HG03108 (cell line): Measurements from ENCODE around the gene P2RX7.
A peak's percentile ranks its signal among the peaks of the same experiment; 100 is the strongest.
"Not testable (repeated sequence)": the region's sequence is repeated elsewhere in the genome, so short reads cannot be mapped to it uniquely, and the experiment has no call there.

Experiments
- ATAC-seq: cut with Tn5 transposase; IDR thresholded peaks from one replicate; pipeline ENCODE4 v1.9.1; 2021; ENCODE audit warnings: moderate library complexity; ENCODE audit not compliant: unreplicated experiment

Gene P2RX7

DNA sequence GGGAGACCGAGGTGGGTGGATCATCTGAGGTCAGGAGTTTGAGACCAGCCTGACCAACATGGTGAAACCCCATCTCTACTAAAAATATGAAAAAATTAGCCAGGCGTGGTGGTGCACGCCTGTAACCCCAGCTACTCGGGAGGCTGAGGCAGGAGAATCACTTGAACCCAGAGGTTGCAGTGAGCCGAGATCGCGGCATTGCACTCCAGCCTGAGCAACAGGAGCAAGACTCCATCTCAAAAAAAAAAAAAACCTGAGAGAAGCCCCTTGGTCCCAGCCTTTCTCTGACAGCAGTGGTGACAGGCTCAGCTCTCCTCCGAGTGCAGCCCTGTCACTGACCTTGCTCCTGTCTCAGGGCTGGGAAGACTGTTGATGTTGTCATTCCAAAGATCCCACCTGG, 94.2 kb downstream of the P2RX7 start:
- ATAC-seq, result not testable (repeated sequence)

DNA sequence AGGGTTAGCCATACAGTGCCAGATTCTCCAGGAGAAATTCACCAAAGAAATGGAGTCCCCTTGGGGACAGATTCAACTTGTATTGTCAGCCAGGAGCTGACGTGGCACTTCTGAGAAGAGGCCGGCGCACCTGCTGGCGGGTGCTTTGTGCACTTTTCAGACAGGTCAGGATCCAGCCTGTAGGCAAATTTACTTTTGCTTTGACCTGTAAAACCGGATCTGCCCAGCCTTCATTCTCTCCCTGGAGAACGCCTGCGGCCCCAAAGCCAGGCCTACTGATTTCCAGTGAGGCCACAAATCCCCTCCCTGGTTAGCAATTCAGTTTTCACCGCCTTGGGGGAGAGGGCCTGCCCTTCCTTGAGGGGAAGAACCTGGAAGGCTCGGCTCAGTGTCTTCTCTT, 94.6 kb downstream of the P2RX7 start:
- peak; percentile 66 for ATAC-seq

DNA sequence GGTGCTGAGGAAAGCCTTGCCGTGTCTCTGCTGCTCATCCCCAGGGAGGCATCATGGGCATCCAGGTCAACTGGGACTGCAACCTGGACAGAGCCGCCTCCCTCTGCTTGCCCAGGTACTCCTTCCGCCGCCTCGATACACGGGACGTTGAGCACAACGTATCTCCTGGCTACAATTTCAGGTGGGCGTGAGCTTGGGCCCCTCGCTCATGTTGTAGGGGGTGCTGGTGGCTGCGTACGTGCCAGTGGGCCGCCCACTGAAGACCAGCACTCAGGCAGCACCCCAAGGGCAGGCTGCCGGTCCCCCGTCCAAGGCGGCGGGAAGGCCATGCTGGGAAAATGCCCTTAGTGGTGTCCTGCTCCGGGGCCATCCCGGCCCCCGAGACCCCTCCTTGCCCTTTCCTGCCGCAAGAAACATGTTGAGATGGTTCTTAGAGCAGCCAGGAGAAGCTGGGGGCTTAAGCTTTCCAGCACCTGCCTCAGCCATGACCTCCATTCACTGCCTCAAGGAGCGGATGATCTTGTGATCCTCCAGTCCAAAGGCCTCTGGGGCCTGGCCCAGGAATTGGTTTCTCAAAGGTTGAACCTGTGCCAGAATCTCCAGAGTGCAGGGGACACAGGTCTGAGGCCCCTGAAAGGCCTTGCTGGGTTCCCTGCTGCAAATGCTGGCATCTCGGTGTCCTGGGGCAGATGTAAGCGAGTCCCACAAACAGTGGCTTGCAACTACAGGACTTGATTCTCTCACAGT, 96.4 kb downstream of the P2RX7 start:
- no peak for ATAC-seq

DNA sequence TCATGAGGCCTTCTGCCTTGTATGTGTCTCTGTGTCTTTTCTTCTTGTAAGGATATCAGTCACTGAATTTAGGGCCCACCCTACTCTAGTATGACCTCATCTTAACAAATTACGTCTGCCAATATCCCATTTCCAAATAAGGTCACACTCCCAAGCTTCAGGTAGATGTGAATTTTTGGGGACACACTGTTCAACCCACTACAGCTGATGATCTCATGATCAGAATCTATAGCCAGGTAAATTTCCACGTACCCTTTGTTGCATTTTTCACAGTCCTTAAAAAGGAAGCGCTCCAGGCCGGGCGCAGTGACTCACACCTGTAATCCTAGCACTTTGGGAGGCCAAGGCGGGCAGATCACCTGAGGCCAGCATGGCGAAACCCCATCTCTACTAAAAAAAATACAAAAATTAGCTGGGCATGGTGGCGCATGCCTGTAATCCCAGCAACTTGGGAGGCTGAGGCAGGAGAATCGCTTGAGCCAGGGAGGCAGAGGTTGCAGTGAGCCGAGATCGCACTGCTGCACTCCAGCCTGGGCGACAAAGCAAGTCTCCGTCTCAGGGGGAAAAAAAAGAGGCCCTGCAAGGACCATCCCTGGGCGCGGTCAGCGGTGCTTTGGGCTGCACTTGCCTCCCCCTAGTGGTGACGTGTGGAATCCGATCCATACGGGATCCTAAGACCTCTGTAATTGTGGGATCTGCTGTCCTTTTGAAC, 97.3 kb downstream of the P2RX7 start:
- not testable (repeated sequence) for ATAC-seq

DNA sequence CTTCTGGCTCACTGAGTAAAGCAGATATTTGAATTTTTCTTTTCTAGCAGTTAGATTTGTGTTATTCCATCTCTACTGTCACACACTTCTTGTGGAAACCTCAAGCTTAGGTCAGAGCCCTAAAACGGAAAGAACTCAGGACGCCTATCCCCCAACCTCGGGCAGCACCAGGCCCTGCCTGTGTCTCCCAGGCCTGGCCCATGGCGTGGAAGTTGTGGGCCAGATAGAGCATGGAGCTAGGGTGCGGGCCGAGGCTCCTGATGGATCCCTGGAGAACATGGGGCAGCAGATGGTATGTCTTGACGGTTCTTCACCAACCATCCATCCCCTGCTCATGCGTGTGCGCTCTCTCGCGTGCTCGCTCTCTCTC, 97.8 kb downstream of the P2RX7 start:
- no peak for ATAC-seq

DNA sequence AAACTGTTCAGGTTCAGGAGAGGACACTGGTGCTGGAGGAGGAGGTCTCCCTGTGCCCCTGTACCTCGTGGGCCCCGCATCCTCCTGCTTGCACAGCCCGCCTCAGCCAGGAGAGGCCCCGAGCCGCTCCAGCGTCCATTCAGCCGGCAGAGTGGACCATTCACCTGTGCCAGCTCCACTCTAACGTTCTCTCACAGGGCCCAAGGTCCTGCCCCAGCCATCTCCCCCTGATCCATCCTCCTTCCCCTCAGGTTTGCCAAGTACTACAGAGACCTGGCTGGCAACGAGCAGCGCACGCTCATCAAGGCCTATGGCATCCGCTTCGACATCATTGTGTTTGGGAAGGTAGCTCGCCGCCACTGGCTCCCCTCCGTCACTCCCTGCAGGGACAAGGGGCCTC, 99.5 kb downstream of the P2RX7 start:
- ATAC-seq, result no peak

DNA sequence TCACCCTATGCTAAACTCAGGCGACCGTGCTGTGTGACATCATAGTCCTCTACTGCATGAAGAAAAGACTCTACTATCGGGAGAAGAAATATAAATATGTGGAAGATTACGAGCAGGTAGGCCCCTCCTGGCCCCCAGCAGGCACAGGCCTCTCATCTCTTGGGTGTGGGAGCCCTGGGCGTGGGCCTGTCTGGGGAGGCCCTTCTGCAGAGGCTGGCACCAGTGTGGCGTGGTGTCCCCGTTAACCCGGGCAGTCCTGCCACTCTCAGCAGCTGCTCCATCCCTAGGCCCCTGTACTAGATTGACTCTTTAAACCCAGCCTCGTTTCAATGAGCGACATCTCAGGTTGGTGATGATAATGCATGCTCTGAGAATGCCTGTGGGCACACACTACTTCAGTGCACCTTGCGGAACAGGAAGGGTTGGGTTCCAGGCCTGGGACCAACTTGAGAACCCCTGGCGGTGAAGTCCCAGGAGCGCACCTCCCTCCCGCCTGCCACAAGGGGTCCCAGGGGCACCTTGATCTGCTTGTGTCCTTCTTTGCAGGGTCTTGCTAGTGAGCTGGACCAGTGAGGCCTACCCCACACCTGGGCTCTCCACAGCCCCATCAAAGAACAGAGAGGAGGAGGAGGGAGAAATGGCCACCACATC, 100.4 kb downstream of the P2RX7 start:
- ATAC-seq, result no peak

DNA sequence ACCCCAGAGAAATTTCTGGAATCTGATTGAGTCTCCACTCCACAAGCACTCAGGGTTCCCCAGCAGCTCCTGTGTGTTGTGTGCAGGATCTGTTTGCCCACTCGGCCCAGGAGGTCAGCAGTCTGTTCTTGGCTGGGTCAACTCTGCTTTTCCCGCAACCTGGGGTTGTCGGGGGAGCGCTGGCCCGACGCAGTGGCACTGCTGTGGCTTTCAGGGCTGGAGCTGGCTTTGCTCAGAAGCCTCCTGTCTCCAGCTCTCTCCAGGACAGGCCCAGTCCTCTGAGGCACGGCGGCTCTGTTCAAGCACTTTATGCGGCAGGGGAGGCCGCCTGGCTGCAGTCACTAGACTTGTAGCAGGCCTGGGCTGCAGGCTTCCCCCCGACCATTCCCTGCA, 100.9 kb downstream of the P2RX7 start:
- ATAC-seq, result no peak

DNA sequence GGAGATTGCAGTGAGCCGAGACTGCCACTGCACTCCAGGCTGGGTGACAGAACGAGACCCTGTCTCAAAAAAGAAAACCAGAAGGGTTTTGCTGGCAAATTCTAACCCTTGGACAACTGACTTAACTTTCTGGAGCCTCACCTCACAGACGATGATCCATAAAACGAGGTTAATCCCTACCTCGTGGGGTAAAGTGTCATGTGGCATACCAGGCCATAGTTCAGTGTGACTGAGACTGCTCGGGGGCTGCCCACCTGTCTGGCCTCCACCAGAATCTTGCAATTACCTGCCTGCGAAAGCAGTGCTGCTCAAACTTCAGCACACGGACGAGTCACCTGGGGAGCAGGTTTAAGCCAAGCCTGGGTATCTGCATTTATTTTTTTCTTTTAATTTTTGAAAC, 104.1 kb downstream of the P2RX7 start:
- ATAC-seq, result no peak

DNA sequence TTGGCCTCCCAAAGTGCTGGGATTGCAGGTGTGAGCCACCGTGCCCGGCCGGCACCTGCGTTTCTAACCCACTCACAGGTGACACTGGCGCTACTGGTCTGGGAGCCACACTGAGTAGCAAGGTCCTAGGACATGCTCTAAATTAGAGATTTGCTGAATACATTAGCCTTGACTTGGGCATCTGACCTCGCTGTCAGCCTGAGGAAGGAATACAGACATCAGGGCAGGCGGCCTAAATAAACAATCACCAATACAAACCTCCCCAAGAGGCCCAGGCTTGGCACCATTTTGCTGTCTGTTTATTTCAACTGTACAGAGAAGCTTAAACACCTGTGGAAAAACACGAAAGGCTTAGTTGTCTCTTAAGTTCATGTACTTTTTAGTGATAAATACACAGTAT, 104.7 kb downstream of the P2RX7 start:
- no peak for ATAC-seq
